ENCODE results near the gene VEZT.
A peak's percentile ranks its signal among the peaks of the same experiment; 100 is the strongest.

VEZT gene

DNA sequence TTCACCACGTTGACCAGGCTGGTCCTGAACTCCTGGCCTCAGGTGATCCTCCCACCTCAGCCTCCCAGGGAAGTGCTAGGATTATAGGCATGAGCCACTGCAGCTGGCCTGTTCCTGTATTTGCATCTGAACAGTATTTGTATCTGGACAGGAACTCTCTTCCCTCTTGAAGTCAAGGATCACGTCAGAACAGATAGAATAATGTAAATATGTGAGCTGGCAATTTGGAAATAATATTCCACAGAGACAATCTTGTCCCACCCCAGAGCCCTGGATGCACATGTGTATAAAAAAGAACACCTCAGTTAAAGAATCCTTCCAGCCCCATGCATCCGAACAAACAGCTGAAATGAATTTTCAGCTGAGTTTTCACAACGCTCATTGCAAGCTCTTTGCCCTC lies 118.3 kb downstream of the VEZT start:
- no peak for DNase-seq
- no peak overlapping the region for H3K4me3 ChIP-seq (ENCODE audit: low read depth, low read length)
- no peaks in the 10 kb centered on the region for H3K9me3 ChIP-seq (ENCODE audit: severe bottlenecking)
- TF ChIP-seq, protein P1, sequence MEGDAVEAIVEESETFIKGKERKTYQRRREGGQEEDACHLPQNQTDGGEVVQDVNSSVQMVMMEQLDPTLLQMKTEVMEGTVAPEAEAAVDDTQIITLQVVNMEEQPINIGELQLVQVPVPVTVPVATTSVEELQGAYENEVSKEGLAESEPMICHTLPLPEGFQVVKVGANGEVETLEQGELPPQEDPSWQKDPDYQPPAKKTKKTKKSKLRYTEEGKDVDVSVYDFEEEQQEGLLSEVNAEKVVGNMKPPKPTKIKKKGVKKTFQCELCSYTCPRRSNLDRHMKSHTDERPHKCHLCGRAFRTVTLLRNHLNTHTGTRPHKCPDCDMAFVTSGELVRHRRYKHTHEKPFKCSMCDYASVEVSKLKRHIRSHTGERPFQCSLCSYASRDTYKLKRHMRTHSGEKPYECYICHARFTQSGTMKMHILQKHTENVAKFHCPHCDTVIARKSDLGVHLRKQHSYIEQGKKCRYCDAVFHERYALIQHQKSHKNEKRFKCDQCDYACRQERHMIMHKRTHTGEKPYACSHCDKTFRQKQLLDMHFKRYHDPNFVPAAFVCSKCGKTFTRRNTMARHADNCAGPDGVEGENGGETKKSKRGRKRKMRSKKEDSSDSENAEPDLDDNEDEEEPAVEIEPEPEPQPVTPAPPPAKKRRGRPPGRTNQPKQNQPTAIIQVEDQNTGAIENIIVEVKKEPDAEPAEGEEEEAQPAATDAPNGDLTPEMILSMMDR (IDR thresholded peaks at IDR 0.05; ENCODE audit: low read depth, low read length) = no peak
- no peaks in the 10 kb centered on the region for H3K27me3 ChIP-seq (ENCODE audit: insufficient read depth, low read depth, severe bottlenecking)
- H3K27ac ChIP-seq = peak overlapping the region; percentile 47
- H3K36me3 ChIP-seq = no peaks in the 10 kb centered on the region

DNA sequence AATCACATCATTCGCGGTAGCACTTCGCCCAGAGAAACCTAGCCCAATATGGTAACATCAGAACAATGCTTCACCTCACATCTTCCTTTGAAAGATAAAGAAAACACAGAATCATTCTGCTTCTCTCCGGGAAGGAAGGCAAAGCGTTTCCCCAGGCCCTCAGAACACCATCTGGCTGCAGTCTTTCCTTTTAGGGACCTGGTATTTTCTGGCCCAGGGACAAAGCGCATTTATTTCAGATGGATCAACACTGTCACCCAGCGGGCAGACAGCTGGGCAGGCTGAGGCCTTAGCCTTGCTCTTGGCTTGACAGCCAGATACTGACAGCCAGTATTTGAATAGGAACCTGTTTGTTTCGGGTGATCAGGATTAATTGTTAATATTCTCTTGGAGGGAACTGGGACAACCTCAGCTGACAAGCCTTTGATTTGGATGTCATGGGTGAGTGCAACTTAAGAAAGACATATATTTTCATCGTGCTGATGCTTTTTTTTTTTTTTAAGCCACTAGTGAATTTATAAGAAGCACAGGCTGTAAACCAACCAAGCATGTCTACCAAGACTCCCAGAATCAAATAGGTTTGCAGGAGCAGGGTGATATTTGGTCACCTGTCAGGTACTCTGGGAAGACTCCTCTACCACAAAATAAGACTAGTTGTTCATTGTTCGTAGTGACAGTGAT lies 118.9 kb downstream of the VEZT start:
- peak; percentile 81 for DNase-seq

DNA sequence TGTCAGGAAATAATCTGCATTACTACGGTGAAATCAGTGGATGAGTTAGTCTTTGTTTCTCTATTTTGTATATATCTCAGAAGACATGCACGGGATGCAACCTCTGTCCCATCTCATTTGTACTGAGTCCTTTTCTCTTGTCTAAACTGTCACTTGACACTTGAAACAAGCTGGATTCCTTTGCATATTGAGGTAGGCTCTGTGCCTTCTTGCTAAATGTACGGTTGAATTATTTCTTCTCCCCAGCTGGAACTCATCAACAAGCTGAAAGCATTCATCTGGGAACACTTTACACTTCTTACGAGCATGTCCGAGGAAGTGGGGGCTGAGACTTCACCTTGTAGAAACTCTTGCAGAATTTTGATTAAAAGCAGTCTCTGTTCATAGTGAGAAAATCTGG lies 119.5 kb downstream of the VEZT start:
- DNase-seq = no peak
- Histone ChIP-seq H3K27me3 (ENCODE audit: insufficient read depth, low read depth, severe bottlenecking) (no peaks in the 10 kb centered on the region), H3K4me3 (ENCODE audit: low read depth, low read length) (no peak overlapping the region), H3K36me3 (no peaks in the 10 kb centered on the region), H3K9me3 (ENCODE audit: severe bottlenecking) (no peaks in the 10 kb centered on the region), H3K27ac (no peak overlapping the region)
- TF ChIP-seq, protein P1 (IDR thresholded peaks at IDR 0.05; ENCODE audit: low read depth, low read length) = no peak

More for the DNA sequence above, 118.9 kb downstream of the VEZT start:
- Histone ChIP-seq H3K9me3 (ENCODE audit: severe bottlenecking) (no peaks in the 10 kb centered on the region), H3K27ac (peak overlapping the region; percentile 47), H3K36me3 (no peaks in the 10 kb centered on the region), H3K4me3 (ENCODE audit: low read depth, low read length) (no peak overlapping the region), H3K27me3 (ENCODE audit: insufficient read depth, low read depth, severe bottlenecking) (no peaks in the 10 kb centered on the region)
- TF ChIP-seq, protein P1 (IDR thresholded peaks at IDR 0.05; ENCODE audit: low read depth, low read length) = peak; percentile 96

DNA sequence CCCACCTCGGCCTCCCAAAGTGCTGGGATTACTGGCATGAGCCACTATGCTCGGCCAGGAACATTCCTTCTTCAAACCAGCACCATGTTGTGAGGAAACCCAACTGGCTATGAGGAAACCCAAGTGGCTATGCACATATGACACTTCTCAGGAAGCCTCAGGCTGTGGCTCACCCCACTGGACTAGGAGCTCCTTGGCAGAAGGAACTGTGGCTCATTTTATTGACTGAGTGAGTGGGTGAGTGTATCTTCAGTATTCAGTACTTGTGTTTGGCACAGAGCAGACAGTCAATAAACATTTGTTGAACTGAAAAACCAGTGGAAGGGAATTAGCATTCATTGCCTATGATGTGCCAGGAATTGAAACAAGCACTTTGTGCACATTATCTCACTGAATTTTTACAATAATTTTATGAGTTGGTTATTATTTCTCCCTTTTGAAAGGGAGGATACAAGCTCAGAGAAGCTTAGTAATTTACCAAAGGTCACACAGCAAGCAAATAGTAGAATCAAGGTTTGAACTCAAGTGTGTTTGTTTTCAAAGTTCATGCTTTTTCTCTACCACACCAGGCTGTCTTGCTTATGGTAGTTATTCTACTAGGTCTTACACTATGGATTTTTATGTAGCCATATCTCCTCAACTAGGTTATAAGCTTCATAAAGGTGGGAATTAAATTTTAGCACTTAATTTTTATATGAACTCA lies 121.6 kb downstream of the VEZT start:
- H3K4me3 ChIP-seq (ENCODE audit: low read depth, low read length) = no peak overlapping the region
- DNase-seq = no peak
- H3K27ac ChIP-seq = no peak overlapping the region
- no peaks in the 10 kb centered on the region for H3K36me3 ChIP-seq
- TF ChIP-seq, protein P1 (IDR thresholded peaks at IDR 0.05; ENCODE audit: low read depth, low read length) = no peak
- no peaks in the 10 kb centered on the region for H3K9me3 ChIP-seq (ENCODE audit: severe bottlenecking)
- H3K27me3 ChIP-seq (ENCODE audit: insufficient read depth, low read depth, severe bottlenecking) = no peaks in the 10 kb centered on the region

DNA sequence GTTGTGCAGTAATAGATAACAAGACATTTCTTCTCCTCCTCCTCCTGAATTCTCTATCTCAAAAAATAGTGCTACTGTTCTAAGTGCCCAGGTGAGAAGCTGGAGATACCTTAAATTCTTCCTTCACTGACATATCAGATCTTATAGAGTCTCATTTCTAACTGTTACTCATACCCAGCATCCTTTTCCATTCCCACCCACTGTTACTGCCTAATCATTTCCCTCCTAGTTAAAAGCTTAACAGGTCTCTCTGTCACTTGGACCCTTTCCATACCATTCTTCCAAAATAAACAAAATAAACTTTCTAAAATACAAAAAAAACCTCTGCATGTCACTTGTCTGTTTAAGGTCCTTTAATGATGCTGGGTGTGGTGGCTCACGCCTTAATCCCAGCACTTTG lies 124.4 kb downstream of the VEZT start:
- Histone ChIP-seq H3K27me3 (ENCODE audit: insufficient read depth, low read depth, severe bottlenecking) (no peaks in the 10 kb centered on the region), H3K9me3 (ENCODE audit: severe bottlenecking) (no peaks in the 10 kb centered on the region), H3K4me3 (ENCODE audit: low read depth, low read length) (no peak overlapping the region), H3K36me3 (no peaks in the 10 kb centered on the region), H3K27ac (no peak overlapping the region)
- DNase-seq = no peak
- TF ChIP-seq, protein P1 (IDR thresholded peaks at IDR 0.05; ENCODE audit: low read depth, low read length) = no peak
